IMR-90 (cell line): ENCODE data around the gene INTS2. TPM values are rescaled to one million over a fixed set of nuclear protein-coding genes. Genes with fewer than 3 reads are reported as not detected.

ENCODE experiments used
- ATAC-seq: fragments of 200-7000 bp; cut with Tn5 transposase; 2 replicates; pipeline ENCODE4 v1.9.1; 2020; ENCODE audit warnings: low read depth, mild to moderate bottlenecking, moderate library complexity
- BruUV-seq: library from RNA; stranded (reverse); fragments of 400-500 nt; replicated peaks from 2 replicates; lab custom pipeline; 2021; lab: Mats Ljungman, UMichigan
- CTCF ChIA-PET: fragments of 300-600 bp; formaldehyde crosslinking; extraction: SDS; loops from one replicate; lab custom pipeline; 2021; ENCODE audit warnings: antibody characterized with exemption; lab: Yijun Ruan, JAX
- POLR2A ChIA-PET: fragments of 300-600 bp; sonication (Branson Sonifier 250); formaldehyde crosslinking; loops from one replicate; lab custom pipeline; 2022; ENCODE audit warnings: antibody characterized with exemption; ENCODE audit not compliant: unreplicated experiment; lab: Charles Lee
- DNase-seq: peaks from one replicate; pipeline ENCODE4 v3.0.0; 2013
- H2AFZ ChIP-seq: replicated peaks from 2 replicates; pipeline ENCODE3; 2013; ENCODE audit warnings: low read length, mild to moderate bottlenecking; ENCODE audit not compliant: poor library complexity
- H2AK5ac ChIP-seq: 2 replicates; pipeline ENCODE4 v1.6.1; 2013; ENCODE audit warnings: low read depth, low read length, inconsistent platforms
- H2AK9ac ChIP-seq: replicated peaks from 2 replicates; pipeline ENCODE3; 2013; ENCODE audit warnings: mild to moderate bottlenecking, low read depth, low read length, moderate library complexity; ENCODE audit not compliant: poor library complexity
- H2BK120ac ChIP-seq: 2 replicates; pipeline ENCODE4 v1.6.1; 2013; ENCODE audit warnings: low read depth, low read length, inconsistent platforms
- H2BK15ac ChIP-seq: 3 replicates; pipeline ENCODE4 v1.6.1; 2013; ENCODE audit warnings: low read depth, low read length, inconsistent platforms
- H2BK20ac ChIP-seq: 2 replicates; pipeline ENCODE4 v1.6.1; 2013; ENCODE audit warnings: low read depth, mild to moderate bottlenecking, inconsistent platforms, low read length, moderate library complexity
- H2BK5ac ChIP-seq: 2 replicates; pipeline ENCODE4 v1.6.1; 2013; ENCODE audit warnings: mild to moderate bottlenecking, low read depth, low read length, inconsistent platforms; ENCODE audit not compliant: poor library complexity, severe bottlenecking
- H3K14ac ChIP-seq: replicated peaks from 2 replicates; pipeline ENCODE4 v1.6.1; 2013; ENCODE audit warnings: low read depth, low read length, inconsistent platforms
- H3K18ac ChIP-seq: 2 replicates; pipeline ENCODE4 v1.6.1; 2013; ENCODE audit warnings: low read depth, low read length, control low read depth
- H3K23ac ChIP-seq: 2 replicates; pipeline ENCODE4 v1.6.1; 2013; ENCODE audit warnings: low read depth, low read length, inconsistent platforms
- H3K27ac ChIP-seq: 2 replicates; pipeline ENCODE4 v1.5.1; 2013; ENCODE audit warnings: mild to moderate bottlenecking, control low read depth, low read length; ENCODE audit not compliant: insufficient read depth
- H3K27me3 ChIP-seq: 2 replicates; pipeline ENCODE4 v1.6.1; 2013; ENCODE audit warnings: low read length; ENCODE audit not compliant: control insufficient read depth, insufficient read depth
- H3K36me3 ChIP-seq: 2 replicates; pipeline ENCODE4 v1.6.1; 2013; ENCODE audit warnings: low read length, mixed read lengths; ENCODE audit not compliant: control insufficient read depth, insufficient read depth
- H3K4ac ChIP-seq: 2 replicates; pipeline ENCODE4 v1.6.1; 2013; ENCODE audit warnings: low read depth, low read length, inconsistent platforms
- H3K4me1 ChIP-seq: 2 replicates; pipeline ENCODE4 v1.6.1; 2013; ENCODE audit warnings: low read length, mixed read lengths; ENCODE audit not compliant: control insufficient read depth, insufficient read depth
- H3K4me2 ChIP-seq: 2 replicates; pipeline ENCODE4 v1.6.1; 2013; ENCODE audit warnings: low read depth, mild to moderate bottlenecking, control low read depth, low read length, moderate library complexity
- H3K4me3 ChIP-seq: 2 replicates; pipeline ENCODE4 v1.5.1; 2013; ENCODE audit warnings: low read depth, mild to moderate bottlenecking, control low read depth, low read length, moderate library complexity; ENCODE audit not compliant: insufficient read depth
- H3K56ac ChIP-seq: 2 replicates; pipeline ENCODE4 v1.6.1; 2013; ENCODE audit warnings: low read length, inconsistent platforms; ENCODE audit not compliant: insufficient read depth; ENCODE audit errors: extremely low read depth
- H3K79me1 ChIP-seq, 2 experiments: 2 replicates each; pipeline ENCODE4 v1.6.1; 2013; ENCODE audit warnings: low read length in 2 of 2, inconsistent platforms in 1 of 2, low read depth in 1 of 2
- H3K9ac ChIP-seq: 2 replicates; pipeline ENCODE4 v1.6.1; 2013; ENCODE audit warnings: low read depth, low read length, control low read depth
- H3K9me1 ChIP-seq: 2 replicates; pipeline ENCODE4 v1.6.1; 2013; ENCODE audit warnings: low read length, inconsistent platforms; ENCODE audit not compliant: insufficient read depth
- H3K9me3 ChIP-seq: 2 replicates; pipeline ENCODE4 v1.6.1; 2013; ENCODE audit warnings: low read length; ENCODE audit not compliant: control insufficient read depth, insufficient read depth
- H4K20me1 ChIP-seq: 2 replicates; pipeline ENCODE4 v1.6.1; 2013; ENCODE audit warnings: low read length, inconsistent platforms; ENCODE audit not compliant: insufficient read depth
- H4K5ac ChIP-seq: 2 replicates; pipeline ENCODE4 v1.6.1; 2013; ENCODE audit warnings: mild to moderate bottlenecking, low read depth, low read length, control low read depth
- H4K8ac ChIP-seq, 2 experiments: 2 replicates each; pipeline ENCODE4 v1.6.1; 2013; ENCODE audit warnings: low read depth in 2 of 2, low read length in 2 of 2, control low read depth in 1 of 2, inconsistent platforms in 1 of 2
- H4K91ac ChIP-seq: 2 replicates; pipeline ENCODE4 v1.6.1; 2013; ENCODE audit warnings: low read depth, low read length, inconsistent platforms; ENCODE audit not compliant: insufficient read depth
- BHLHE40 ChIP-seq: fragments of 150-350 bp; IDR thresholded peaks from 2 replicates; pipeline ENCODE4 v1.6.1; 2016; ENCODE audit warnings: mild to moderate bottlenecking, low read depth, low read length
- CEBPB ChIP-seq: IDR thresholded peaks from 2 replicates; pipeline ENCODE4 v1.6.1; 2012; ENCODE audit warnings: low read depth, low read length, improper control_type of control experiment
- CHD1 ChIP-seq: IDR thresholded peaks from 2 replicates; pipeline ENCODE4 v1.6.1; 2012; ENCODE audit warnings: low read depth, low read length, improper control_type of control experiment
- CTCF ChIP-seq: conservative IDR thresholded peaks from 2 replicates; pipeline ENCODE4 v1.5.1; 2012; ENCODE audit warnings: mild to moderate bottlenecking, low read depth, low read length, improper control_type of control experiment
- ELK1 ChIP-seq: fragments of 150-350 bp; IDR thresholded peaks from 2 replicates; pipeline ENCODE4 v1.6.1; 2016; ENCODE audit warnings: low read depth, mild to moderate bottlenecking, low read length, moderate library complexity, borderline replicate concordance
- FOS ChIP-seq: fragments of 150-350 bp; IDR thresholded peaks from 2 replicates; pipeline ENCODE4 v1.6.1; 2016; ENCODE audit warnings: low read depth, low read length
- MAFK ChIP-seq: IDR thresholded peaks from 2 replicates; pipeline ENCODE4 v1.6.1; 2012; ENCODE audit warnings: low read depth, low read length, improper control_type of control experiment
- MAZ ChIP-seq: IDR thresholded peaks from 2 replicates; pipeline ENCODE4 v1.6.1; 2012; ENCODE audit warnings: low read depth, mild to moderate bottlenecking, low read length, improper control_type of control experiment, moderate library complexity, borderline replicate concordance
- MXI1 ChIP-seq: IDR thresholded peaks from 2 replicates; pipeline ENCODE4 v1.6.1; 2012; ENCODE audit warnings: low read depth, mild to moderate bottlenecking, low read length, moderate library complexity, borderline replicate concordance
- NFE2L2 ChIP-seq: fragments of 150-350 bp; IDR thresholded peaks from 2 replicates; pipeline ENCODE4 v1.6.1; 2016; ENCODE audit warnings: low read depth, mild to moderate bottlenecking, low read length
- POLR2A ChIP-seq: IDR thresholded peaks from 2 replicates; pipeline ENCODE4 v1.6.1; 2012; ENCODE audit warnings: mild to moderate bottlenecking, low read depth, low read length
- RAD21 ChIP-seq: IDR thresholded peaks from 2 replicates; pipeline ENCODE4 v1.6.1; 2012; ENCODE audit warnings: low read length, improper control_type of control experiment
- RCOR1 ChIP-seq: IDR thresholded peaks from 2 replicates; pipeline ENCODE4 v1.6.1; 2012; ENCODE audit warnings: mild to moderate bottlenecking, low read length, improper control_type of control experiment; ENCODE audit not compliant: insufficient replicate concordance
- RFX5 ChIP-seq: IDR thresholded peaks from 2 replicates; pipeline ENCODE4 v1.8.0; 2012; ENCODE audit warnings: low read depth, mild to moderate bottlenecking, low read length, moderate library complexity
- SMC3 ChIP-seq: fragments of 150-350 bp; IDR thresholded peaks from 2 replicates; pipeline ENCODE4 v1.6.1; 2016; ENCODE audit warnings: low read depth, mild to moderate bottlenecking, antibody characterized with exemption, low read length, moderate library complexity
- USF2 ChIP-seq: fragments of 150-350 bp; IDR thresholded peaks from 2 replicates; pipeline ENCODE4 v1.6.1; 2017; ENCODE audit warnings: mild to moderate bottlenecking, antibody characterized with exemption, low read length, low read depth
- WGBS, 2 experiments: methylation state at CpG; one replicate each; pipeline versions ENCODE4 v1.1.5 to v1.1.7; 2013; ENCODE audit warnings: missing lambda C conversion rate in 2 of 2; ENCODE audit not compliant: insufficient read length in 1 of 2; ENCODE audit errors: extremely low coverage in 2 of 2; 5-methylcytosine and 5-hydroxymethylcytosine counted together
- dilution Hi-C: fragments of 300-500 bp; cut with HindIII; formaldehyde crosslinking; loops from one replicate; pipeline ENCODE4 v1.14.3; 2018; ENCODE audit warnings: low sequenced_read_pairs; ENCODE audit not compliant: unreplicated experiment
- in situ Hi-C: fragments of 300-500 bp; cut with MboI; formaldehyde crosslinking; loops from 3 replicates; pipeline ENCODE4 v1.14.3; 2019; ENCODE audit warnings: low sequenced_read_pairs, inconsistent platforms, mixed read lengths
- intact Hi-C: fragments of 100-400 bp; cut with micrococcal nuclease; formaldehyde crosslinking; loops from 2 replicates; pipeline ENCODE4 v1.10.0; 2022
- polyA plus RNA-seq, 3 experiments: library from polyadenylated mRNA; depleted of rRNA; stranded (reverse); fragments of >200 nt; gene quantifications; 2 replicates each; pipeline ENCODE4 v1.2.3, GENCODE V29; 2012; ENCODE audit warnings: low replicate concordance in 1 of 3
- total RNA-seq: library from RNA; depleted of rRNA; stranded (reverse); fragments of >200 nt; gene quantifications from 2 replicates; pipeline ENCODE4 v1.2.3, GENCODE V29; 2012

Gene INTS2
- total and polyA plus RNA-seq, 2 of the 4 experiments (the other 2 are of a cell fraction): 4.0 to 17.4 TPM

- ChIA-PET CTCF (no interaction called here), POLR2A (no interaction called here)
- no peaks in the 10 kb centered on the region for H3K36me3 ChIP-seq
- no peak overlapping the region for H4K91ac ChIP-seq
- no CpG with 5 or more reads among the region's 1 CpG for WGBS, 2 experiments
- dilution Hi-C loops (no loop called here), in situ Hi-C loops (no loop called here), intact Hi-C loops (no loop called here)
- H2BK15ac ChIP-seq: no peak overlapping the region
- no peak overlapping the region for H2AK5ac ChIP-seq
- no peak overlapping the region for H3K23ac ChIP-seq
- TF ChIP-seq CEBPB (no peak), CTCF (no peak), POLR2A (no peak), RAD21 (no peak), CHD1 (no peak), RFX5 (no peak), ELK1 (no peak), RCOR1 (no peak), BHLHE40 (no peak), MAFK (no peak), SMC3 (no peak), MXI1 (no peak), USF2 (no peak), NFE2L2 (no peak), FOS (no peak), MAZ (no peak)
- H3K27ac ChIP-seq: no peak overlapping the region
- no peak overlapping the region for H3K4me3 ChIP-seq
- DNase-seq (no peak), ATAC-seq (no peak)
- H2BK120ac ChIP-seq: no peak overlapping the region
- no peak overlapping the region for H2AK9ac ChIP-seq
- no peak overlapping the region for H2BK5ac ChIP-seq
- no peak overlapping the region for H3K56ac ChIP-seq
- H3K9me3 ChIP-seq: no peaks in the 10 kb centered on the region
- H3K4ac ChIP-seq: no peak overlapping the region
- H3K9ac ChIP-seq: no peak overlapping the region
- no peak overlapping the region for H3K18ac ChIP-seq
- H4K8ac ChIP-seq: no peak overlapping the region
- H3K14ac ChIP-seq: no peak overlapping the region
- BruUV-seq: no TSS peak
- peaks cover 7% of the 10 kb centered on the region for H3K4me1 ChIP-seq
- no peak overlapping the region for H2AFZ ChIP-seq
- peaks cover 7% of the 10 kb centered on the region for H3K9me1 ChIP-seq
- H2BK20ac ChIP-seq: no peak overlapping the region
- H4K20me1 ChIP-seq: no peaks in the 10 kb centered on the region; the same call in 1 of the 2 replicates
- no peaks in the 10 kb centered on the region for H3K27me3 ChIP-seq
- no peak overlapping the region for H4K5ac ChIP-seq
- H3K4me2 ChIP-seq: no peak overlapping the region
- H3K79me1 ChIP-seq: peaks cover 8 to 29% of the 10 kb centered on the region in 2 experiments
These were observed 92.2 kb downstream of the INTS2 start for GRCh38 chr17:61835606-61836005.
